ENCODE data around the gene TBC1D22B. TPM values are rescaled to one million over a fixed set of nuclear protein-coding genes. Genes with fewer than 3 reads are reported as not detected.
"Not testable (repeated sequence)": the region's sequence is repeated elsewhere in the genome, so short reads cannot be mapped to it uniquely, and the experiment has no call there.

The TBC1D22B gene
- total RNA-seq, 2 donors from 2014 or later: 7.7 to 11.6 TPM

GRCh38 chr6:37306624-37307222 is 49.2 kb downstream of the TBC1D22B start:
- Histone ChIP-seq H3K27me3 (replicated peaks; ENCODE audit: insufficient read depth) (no peaks in the 10 kb centered on the region), H3K36me3 (peaks cover 11% of the 10 kb centered on the region), H3K4me1 (ENCODE audit: control insufficient read depth in 1 of 2, low read depth in 2 of 2) (peaks cover 8 to 19% of the 10 kb centered on the region in 2 donors), H3K9me3 (no peaks in the 10 kb centered on the region), H3K27ac (no peak overlapping the region), H3K4me3 (no peak overlapping the region)
- no peak for DNase-seq (ENCODE audit: low spot score)
- no peak for ATAC-seq (ENCODE audit: insufficient number of reproducible peaks, low FRiP score, low read depth)
- no peak for TF ChIP-seq CTCF (IDR thresholded peaks at IDR 0.05)

GRCh38 chr6:37307484-37307883 is 49.9 kb downstream of the TBC1D22B start:
- H3K9me3 ChIP-seq; ATAC-seq (ENCODE audit: insufficient number of reproducible peaks, low FRiP score, low read depth); H3K4me3 ChIP-seq; H3K27me3 ChIP-seq (replicated peaks; ENCODE audit: insufficient read depth); DNase-seq (ENCODE audit: low spot score): not testable (repeated sequence)
- Histone ChIP-seq H3K4me1 (ENCODE audit: control insufficient read depth in 1 of 2, low read depth in 2 of 2) (peaks cover 8 to 19% of the 10 kb centered on the region in 2 donors), H3K36me3 (peaks cover 11% of the 10 kb centered on the region), H3K27ac (peak overlapping the region; percentile 68 to 69)

GRCh38 chr6:37308069-37308815 is 50.7 kb downstream of the TBC1D22B start:
- H3K27ac ChIP-seq: peak overlapping the region; percentile 68 to 69
- no peaks in the 10 kb centered on the region for H3K9me3 ChIP-seq
- no peak for TF ChIP-seq CTCF (IDR thresholded peaks at IDR 0.05)
- H3K4me3 ChIP-seq: no peak overlapping the region
- ATAC-seq (ENCODE audit: insufficient number of reproducible peaks, low FRiP score, low read depth) (peak; percentile 69), DNase-seq (ENCODE audit: low spot score) (no peak)
- no peaks in the 10 kb centered on the region for H3K27me3 ChIP-seq (replicated peaks; ENCODE audit: insufficient read depth)
- H3K4me1 ChIP-seq (ENCODE audit: control insufficient read depth in 1 of 2, low read depth in 2 of 2): peaks cover 8 to 19% of the 10 kb centered on the region in 2 donors
- peaks cover 5% of the 10 kb centered on the region for H3K36me3 ChIP-seq

- DNase-seq (ENCODE audit: low spot score) (no peak), ATAC-seq (ENCODE audit: insufficient number of reproducible peaks, low FRiP score, low read depth) (no peak)
- H3K36me3 ChIP-seq: peaks cover 10% of the 10 kb centered on the region
- no peak for TF ChIP-seq CTCF (IDR thresholded peaks at IDR 0.05)
- H3K27me3 ChIP-seq (replicated peaks; ENCODE audit: insufficient read depth): no peaks in the 10 kb centered on the region
- no peaks in the 10 kb centered on the region for H3K9me3 ChIP-seq
- H3K4me1 ChIP-seq (ENCODE audit: control insufficient read depth in 1 of 2, low read depth in 2 of 2): peaks cover 8 to 19% of the 10 kb centered on the region in 2 donors
- H3K4me3 ChIP-seq: no peak overlapping the region
- peak overlapping the region; percentile 68 to 69 for H3K27ac ChIP-seq
These were observed 51.5 kb downstream of the TBC1D22B start for GRCh38 chr6:37309046-37309445.

- peak overlapping the region in 1 of 2 donors; percentile 69 for H3K27ac ChIP-seq
- H3K36me3 ChIP-seq: peaks cover 14% of the 10 kb centered on the region
- H3K27me3 ChIP-seq (replicated peaks; ENCODE audit: insufficient read depth): no peaks in the 10 kb centered on the region
- ATAC-seq (ENCODE audit: insufficient number of reproducible peaks, low FRiP score, low read depth) (no peak), DNase-seq (ENCODE audit: low spot score) (no peak)
- H3K4me3 ChIP-seq: no peak overlapping the region
- peaks cover 8 to 19% of the 10 kb centered on the region in 2 donors for H3K4me1 ChIP-seq (ENCODE audit: control insufficient read depth in 1 of 2, low read depth in 2 of 2)
- H3K9me3 ChIP-seq: no peaks in the 10 kb centered on the region
- no peak for TF ChIP-seq CTCF (IDR thresholded peaks at IDR 0.05)
These were observed 52.1 kb downstream of the TBC1D22B start for GRCh38 chr6:37309692-37310091.

All from thoracic aorta (tissue), 2 donors.